Spleen (tissue), 11 donors: Measurements from ENCODE around the gene CSE1L. TPM values are rescaled to one million over a fixed set of nuclear protein-coding genes. Genes with fewer than 3 reads are reported as not detected.

ENCODE experiments used
- DNase-seq: peaks from one replicate; pipeline ENCODE4 v3.0.0-alpha.2; 2020
- H3K27ac ChIP-seq, 8 donors: fragments of 200-600 bp; sonication (generic) in 7 of 8; 1 replicate in 4 of 8; 2 replicates in 4 of 8; pipeline versions ENCODE4 v1.5.0 to v1.8.0; 2016 to 2021; ENCODE audit warnings: inconsistent platforms in 4 of 8, mild to moderate bottlenecking in 4 of 8, moderate library complexity in 1 of 8
- H3K27me3 ChIP-seq, 7 donors: fragments of 200-600 bp; sonication (generic) in 6 of 7; replicated peaks in 1 of 7; 1 replicate in 4 of 7; 2 replicates in 3 of 7; pipeline versions ENCODE4 v1.5.0 to v1.8.0; 2016 to 2021; ENCODE audit warnings: inconsistent platforms in 3 of 7, mild to moderate bottlenecking in 1 of 7
- H3K36me3 ChIP-seq, 6 donors: fragments of 200-600 bp; sonication (generic) in 5 of 6; 1 replicate in 4 of 6; 2 replicates in 2 of 6; pipeline versions ENCODE4 v1.5.0 to v1.8.0; 2016 to 2021; ENCODE audit warnings: inconsistent platforms in 2 of 6
- H3K4me1 ChIP-seq, 6 donors: fragments of 200-600 bp; sonication (generic) in 5 of 6; 1 replicate in 3 of 6; 2 replicates in 3 of 6; pipeline versions ENCODE4 v1.5.0 to v1.8.0; 2016 to 2021; ENCODE audit warnings: inconsistent platforms in 3 of 6
- H3K4me3 ChIP-seq, 8 donors: fragments of 200-600 bp; sonication (generic) in 7 of 8; 1 replicate in 4 of 8; 2 replicates in 4 of 8; pipeline versions ENCODE4 v1.5.0 to v1.8.0; 2016 to 2021; ENCODE audit warnings: inconsistent platforms in 4 of 8, mild to moderate bottlenecking in 4 of 8, moderate library complexity in 2 of 8
- H3K9me3 ChIP-seq, 8 donors: fragments of 200-600 bp; sonication (generic) in 7 of 8; 1 replicate in 4 of 8; 2 replicates in 4 of 8; pipeline versions ENCODE4 v1.5.0 to v1.8.0; 2016 to 2021; ENCODE audit warnings: inconsistent platforms in 4 of 8
- POLR2A ChIP-seq, 3 donors: fragments of 450-650 bp; IDR thresholded peaks; one replicate each; pipeline ENCODE4 v1.5.1; 2017; ENCODE audit warnings: antibody characterized with exemption in 3 of 3, mild to moderate bottlenecking in 1 of 3
- POLR2AphosphoS5 ChIP-seq, 3 donors: sonication (generic); formaldehyde crosslinking; IDR thresholded peaks; one replicate each; pipeline ENCODE4 v1.5.1; 2017; ENCODE audit warnings: antibody characterized with exemption in 3 of 3
- WGBS, 5 donors: extraction: QIAGEN DNeasy Blood & Tissue Kit in 3 of 5; methylation state at CpG; one replicate each; pipeline versions ENCODE4 v1.1.5 to v1.1.7; 2013 to 2018; 5-methylcytosine and 5-hydroxymethylcytosine counted together
- intact Hi-C: fragments of 100-400 bp; cut with DNase I; formaldehyde crosslinking; loops from one replicate; pipeline ENCODE4 v1.15.0; 2023; ENCODE audit warnings: low total_unique reads
- polyA plus RNA-seq, 3 donors: library from polyadenylated mRNA; stranded (reverse); fragments of 200-250 nt; gene quantifications; one replicate each; pipeline ENCODE4 v1.2.1, GENCODE V29; 2013
- total RNA-seq, 7 donors: library from RNA; depleted of rRNA in 3 of 7; stranded (reverse); fragments of >200 nt in 3 of 7; fragmentation: NEBNext Ultra II Directional in 4 of 7; extraction: Animal tissue kit (Norgen Biotek cat#: 25700) in 4 of 7; gene quantifications; one replicate each; pipeline versions ENCODE4 v1.1.0 to v1.2.1, GENCODE V29; 2016 to 2021
- TF ChIP-seq, protein P1 (sequence below), 11 experiments: fragments of 200-600 bp in 7 of 11; fragments of 450-650 bp in 4 of 11; sonication (generic) in 4 of 11; IDR thresholded peaks in 8 of 11; conservative IDR thresholded peaks in 3 of 11; 1 replicate in 7 of 11; 2 replicates in 4 of 11; pipeline versions ENCODE4 v1.4.0 to v1.8.0; 2016 to 2021; ENCODE audit warnings: antibody characterized with exemption in 11 of 11, inconsistent platforms in 4 of 11, mild to moderate bottlenecking in 1 of 11
- donor health status: healthy with polysubstance abuse.
- donor health status: DM: no; HTN: no; CAD: no; lungs with moderate emphysema.
- donor health status: DM: no; HTN: no; CAD: no.
- donor health status: Bipolar disorder and iron deficiency.
- donor health status: healthy.
- donor health status: DM: no; HTN: no; CAD: no.
- donor health status: DM: yes; HTN: yes; CAD: no.

CSE1L gene
- total and polyA plus RNA-seq, 10 donors: 16.7 to 51.5 (median 33.8) TPM

DNA sequence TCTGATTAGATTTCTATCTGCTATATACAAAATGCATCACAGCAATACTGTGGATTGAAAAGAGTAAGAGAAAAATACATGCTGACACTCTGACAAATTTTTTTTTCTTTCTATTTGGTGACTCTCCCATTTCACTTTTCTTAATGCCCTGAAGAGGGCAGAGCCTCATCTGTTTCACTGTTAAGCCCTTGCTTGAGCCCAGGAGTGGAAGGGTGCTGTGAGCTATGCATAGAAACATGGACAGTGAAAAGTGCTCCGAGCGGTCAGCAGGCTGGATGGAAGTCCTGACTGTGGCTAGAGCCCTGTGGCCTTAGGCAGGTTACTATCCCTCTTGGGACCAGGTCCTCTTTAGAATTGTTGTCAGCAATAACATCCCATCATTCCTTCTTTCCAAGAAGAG is 17.4 kb upstream of the CSE1L start:
- no peaks in the 10 kb centered on the region for H3K27me3 ChIP-seq
- H3K9me3 ChIP-seq: no peaks in the 10 kb centered on the region
- no peak for DNase-seq
- TF ChIP-seq POLR2AphosphoS5 (IDR thresholded peaks at IDR 0.05): no peak
- TF ChIP-seq, protein P1, sequence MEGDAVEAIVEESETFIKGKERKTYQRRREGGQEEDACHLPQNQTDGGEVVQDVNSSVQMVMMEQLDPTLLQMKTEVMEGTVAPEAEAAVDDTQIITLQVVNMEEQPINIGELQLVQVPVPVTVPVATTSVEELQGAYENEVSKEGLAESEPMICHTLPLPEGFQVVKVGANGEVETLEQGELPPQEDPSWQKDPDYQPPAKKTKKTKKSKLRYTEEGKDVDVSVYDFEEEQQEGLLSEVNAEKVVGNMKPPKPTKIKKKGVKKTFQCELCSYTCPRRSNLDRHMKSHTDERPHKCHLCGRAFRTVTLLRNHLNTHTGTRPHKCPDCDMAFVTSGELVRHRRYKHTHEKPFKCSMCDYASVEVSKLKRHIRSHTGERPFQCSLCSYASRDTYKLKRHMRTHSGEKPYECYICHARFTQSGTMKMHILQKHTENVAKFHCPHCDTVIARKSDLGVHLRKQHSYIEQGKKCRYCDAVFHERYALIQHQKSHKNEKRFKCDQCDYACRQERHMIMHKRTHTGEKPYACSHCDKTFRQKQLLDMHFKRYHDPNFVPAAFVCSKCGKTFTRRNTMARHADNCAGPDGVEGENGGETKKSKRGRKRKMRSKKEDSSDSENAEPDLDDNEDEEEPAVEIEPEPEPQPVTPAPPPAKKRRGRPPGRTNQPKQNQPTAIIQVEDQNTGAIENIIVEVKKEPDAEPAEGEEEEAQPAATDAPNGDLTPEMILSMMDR (IDR thresholded peaks at IDR 0.05 in 8 of 11, conservative IDR thresholded peaks at IDR 0.05 in 3 of 11): peak in 1 of 11 experiments; percentile 18
- H3K36me3 ChIP-seq: peaks cover 14 to 100% (median 96%) of the 10 kb centered on the region in 6 donors
- no peaks in the 10 kb centered on the region for H3K4me1 ChIP-seq
- 85 to 95% (median 87%) methylated on average over 2 of the region's 2 CpGs for WGBS, 5 donors
- no peak overlapping the region for H3K4me3 ChIP-seq
- intact Hi-C loops: no loop called here
- H3K27ac ChIP-seq: no peak overlapping the region

DNA sequence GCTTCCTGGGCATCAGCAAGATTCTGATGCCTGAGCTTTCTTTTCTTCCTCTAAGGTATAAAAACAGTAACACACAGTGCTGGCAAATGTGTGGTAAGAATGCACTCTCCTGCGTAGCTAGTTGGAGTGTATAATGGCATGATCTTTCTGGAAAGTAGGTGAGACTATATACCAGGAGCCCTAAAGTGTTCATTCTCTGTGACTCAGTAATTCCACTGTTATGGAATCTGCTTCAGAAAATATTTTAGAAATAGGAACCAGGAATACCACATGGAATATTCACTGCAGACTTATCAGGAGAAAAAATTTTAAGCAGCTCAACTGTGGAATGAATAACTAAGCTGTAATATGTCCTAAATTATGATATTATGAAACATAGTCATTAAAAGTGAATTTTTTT is 16.9 kb upstream of the CSE1L start:
- no peak for DNase-seq
- peaks cover 14 to 100% (median 95%) of the 10 kb centered on the region in 6 donors for H3K36me3 ChIP-seq
- intact Hi-C loops: no loop called here
- H3K4me3 ChIP-seq: no peak overlapping the region
- no peaks in the 10 kb centered on the region for H3K9me3 ChIP-seq
- WGBS, 5 donors: 90 to 100% (median 97%) methylated on average over 1 of the region's 1 CpG
- H3K27me3 ChIP-seq: no peaks in the 10 kb centered on the region
- TF ChIP-seq, protein P1 (IDR thresholded peaks at IDR 0.05 in 8 of 11, conservative IDR thresholded peaks at IDR 0.05 in 3 of 11): no peak
- TF ChIP-seq POLR2A (IDR thresholded peaks at IDR 0.05) (no peak), POLR2AphosphoS5 (IDR thresholded peaks at IDR 0.05) (no peak)
- H3K4me1 ChIP-seq: no peaks in the 10 kb centered on the region
- H3K27ac ChIP-seq: no peak overlapping the region

DNA sequence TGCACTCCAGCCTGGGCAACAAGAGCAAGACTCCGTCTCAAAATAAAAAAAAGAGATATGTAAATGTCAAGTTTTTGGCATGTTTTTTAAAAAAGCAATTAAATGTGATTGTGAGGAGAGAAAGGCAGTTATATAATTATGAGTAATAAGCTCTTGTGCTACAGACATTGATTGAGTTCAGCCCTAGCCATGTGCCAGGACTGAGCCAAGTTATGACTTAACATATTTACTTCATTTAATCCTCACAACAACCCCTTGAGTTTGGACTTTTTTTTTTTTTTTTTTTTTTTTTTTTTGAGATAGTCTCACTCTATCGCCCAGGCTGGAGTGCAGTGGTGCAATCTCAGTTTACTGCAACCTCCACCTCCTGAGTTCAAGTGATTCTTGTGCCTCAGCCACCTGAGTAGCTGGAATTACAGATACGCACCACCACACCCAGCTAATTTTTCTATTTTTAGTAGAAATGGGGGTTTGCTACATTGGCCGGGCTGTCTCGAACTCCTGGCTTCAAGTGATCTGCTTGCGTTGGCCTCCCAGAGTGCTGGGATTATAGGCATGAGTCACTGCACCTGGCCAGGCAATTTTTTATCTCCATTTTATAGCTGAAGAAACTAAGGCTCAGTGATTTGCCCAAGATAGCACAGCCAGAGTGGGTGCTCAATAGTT is 15.0 kb upstream of the CSE1L start:
- Histone ChIP-seq H3K4me1 (no peaks in the 10 kb centered on the region), H3K27ac (no peak overlapping the region), H3K4me3 (no peak overlapping the region), H3K36me3 (peaks cover 11 to 100% (median 78%) of the 10 kb centered on the region in 6 donors), H3K9me3 (no peaks in the 10 kb centered on the region), H3K27me3 (no peaks in the 10 kb centered on the region)
- TF ChIP-seq POLR2AphosphoS5 (IDR thresholded peaks at IDR 0.05) (no peak), POLR2A (IDR thresholded peaks at IDR 0.05) (no peak)
- TF ChIP-seq, protein P1 (IDR thresholded peaks at IDR 0.05 in 8 of 11, conservative IDR thresholded peaks at IDR 0.05 in 3 of 11): no peak
- WGBS, 5 donors: 92 to 96% (median 92%) methylated on average over 6 of the region's 6 CpGs
- DNase-seq: no peak
- intact Hi-C loops: no loop called here

DNA sequence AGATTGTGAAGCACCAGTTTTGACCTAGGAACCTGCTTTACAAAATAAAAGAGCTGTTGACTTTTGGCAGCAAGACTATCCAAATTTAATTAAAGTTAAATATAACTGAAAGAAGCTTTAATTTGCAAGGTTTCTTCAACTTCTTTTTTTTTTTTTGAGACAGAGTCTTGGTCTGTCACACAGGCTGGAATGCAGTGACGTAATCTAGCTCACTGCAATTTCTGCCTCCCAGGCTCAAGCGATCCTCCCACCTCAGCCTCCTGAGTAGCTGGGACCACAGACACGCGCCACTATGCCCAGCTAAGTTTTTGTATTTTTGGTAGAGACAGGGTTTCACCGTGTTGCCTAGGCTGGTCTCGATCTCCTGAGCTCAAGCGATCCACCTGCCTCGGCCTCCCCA is 13.7 kb upstream of the CSE1L start:
- H3K27ac ChIP-seq: no peak overlapping the region
- peaks cover 0 to 6% (median under 1%) of the 10 kb centered on the region in 6 donors for H3K4me1 ChIP-seq
- H3K4me3 ChIP-seq: no peak overlapping the region
- no peaks in the 10 kb centered on the region for H3K27me3 ChIP-seq
- no peak for TF ChIP-seq POLR2AphosphoS5 (IDR thresholded peaks at IDR 0.05)
- TF ChIP-seq, protein P1 (IDR thresholded peaks at IDR 0.05 in 8 of 11, conservative IDR thresholded peaks at IDR 0.05 in 3 of 11): no peak
- TF ChIP-seq POLR2A (IDR thresholded peaks at IDR 0.05): no peak
- 94 to 99% (median 94%) methylated on average over 8 of the region's 8 CpGs for WGBS, 5 donors
- H3K36me3 ChIP-seq: peaks cover 11 to 89% (median 66%) of the 10 kb centered on the region in 6 donors
- H3K9me3 ChIP-seq: no peaks in the 10 kb centered on the region
- intact Hi-C loops: no loop called here
- DNase-seq: no peak
